Astrocyte (in vitro differentiated cells and primary cell): ENCODE results near the gene HMGN1. TPM values are rescaled to one million over a fixed set of nuclear protein-coding genes. Genes with fewer than 3 reads are reported as not detected.
A peak's percentile ranks its signal among the peaks of the same experiment; 100 is the strongest.
"Not testable (repeated sequence)": the region's sequence is repeated elsewhere in the genome, so short reads cannot be mapped to it uniquely, and the experiment has no call there.

Experiments used
- DNase-seq: peaks from one replicate; pipeline ENCODE4 v3.0.0-alpha.2; 2010; ENCODE audit warnings: low read depth
- FAIRE-seq: peaks from 2 replicates; lab custom pipeline; 2011; peaks lifted over from hg19 to GRCh38; lab: Jason Lieb, UNC
- H2AFZ ChIP-seq: 2 replicates; pipeline ENCODE4 v1.6.0; 2012; ENCODE audit warnings: low read depth, low read length, inconsistent platforms
- H3K27ac ChIP-seq: 2 replicates; pipeline ENCODE4 v1.5.1; 2011; ENCODE audit warnings: low read depth, low read length, inconsistent platforms
- H3K27me3 ChIP-seq: 2 replicates; pipeline ENCODE4 v1.6.0; 2011; ENCODE audit warnings: low read length, inconsistent platforms; ENCODE audit not compliant: insufficient read depth
- H3K36me3 ChIP-seq: 2 replicates; pipeline ENCODE4 v1.5.1; 2011; ENCODE audit warnings: low read length, inconsistent platforms; ENCODE audit not compliant: insufficient read depth
- H3K4me1 ChIP-seq: 2 replicates; pipeline ENCODE4 v1.5.1; 2011; ENCODE audit warnings: low read length, inconsistent platforms; ENCODE audit not compliant: insufficient read depth
- H3K4me2 ChIP-seq: 2 replicates; pipeline ENCODE4 v1.6.0; 2012; ENCODE audit warnings: low read length, inconsistent platforms
- H3K4me3 ChIP-seq: 2 replicates; pipeline ENCODE4 v1.5.1; 2011; ENCODE audit warnings: low read depth, mild to moderate bottlenecking, low read length, inconsistent platforms; ENCODE audit not compliant: insufficient read depth
- H3K79me2 ChIP-seq: 2 replicates; pipeline ENCODE4 v1.6.0; 2012; ENCODE audit warnings: mild to moderate bottlenecking, low read length, inconsistent platforms; ENCODE audit not compliant: insufficient read depth
- H3K9ac ChIP-seq: 2 replicates; pipeline ENCODE4 v1.6.0; 2012; ENCODE audit warnings: mild to moderate bottlenecking, low read length, inconsistent platforms
- H3K9me3 ChIP-seq: 2 replicates; pipeline ENCODE4 v1.5.1; 2012; ENCODE audit warnings: low read depth, mild to moderate bottlenecking, low read length, inconsistent platforms; ENCODE audit not compliant: insufficient read depth
- H4K20me1 ChIP-seq: 2 replicates; pipeline ENCODE4 v1.6.0; 2012; ENCODE audit warnings: low read length, inconsistent platforms; ENCODE audit not compliant: insufficient read depth
- H3K27ac Mint-ChIP-seq: one replicate; pipeline ENCODE4 v1.8.0; 2021; ENCODE audit warnings: mild to moderate bottlenecking, mixed read lengths; ENCODE audit not compliant: unreplicated experiment
- H3K27me3 Mint-ChIP-seq: one replicate; pipeline ENCODE4 v1.8.0; 2021; ENCODE audit warnings: low read depth, mixed read lengths; ENCODE audit not compliant: unreplicated experiment
- H3K36me3 Mint-ChIP-seq: one replicate; pipeline ENCODE4 v1.8.0; 2021; ENCODE audit warnings: low read depth, mixed read lengths; ENCODE audit not compliant: unreplicated experiment
- H3K4me1 Mint-ChIP-seq: one replicate; pipeline ENCODE4 v1.8.0; 2021; ENCODE audit warnings: low read depth, mixed read lengths; ENCODE audit not compliant: unreplicated experiment
- H3K4me3 Mint-ChIP-seq: one replicate; pipeline ENCODE4 v1.8.0; 2021; ENCODE audit warnings: mild to moderate bottlenecking, moderate library complexity, mixed read lengths; ENCODE audit not compliant: unreplicated experiment
- H3K9me3 Mint-ChIP-seq: one replicate; pipeline ENCODE4 v1.8.0; 2021; ENCODE audit warnings: mild to moderate bottlenecking, mixed read lengths; ENCODE audit not compliant: unreplicated experiment
- CTCF ChIP-seq: IDR thresholded peaks from 2 replicates; pipeline ENCODE4 v1.5.1; 2011; ENCODE audit warnings: low read depth, mild to moderate bottlenecking, inconsistent platforms, low read length, moderate library complexity; ENCODE audit not compliant: insufficient read depth
- EZH2 ChIP-seq: IDR thresholded peaks from 2 replicates; pipeline ENCODE4 v1.6.1; 2012; ENCODE audit warnings: mild to moderate bottlenecking, low read length, inconsistent platforms; ENCODE audit not compliant: insufficient read depth
- total RNA-seq: library from RNA; stranded (reverse); gene quantifications from 2 replicates; pipeline ENCODE4 v1.2.1, GENCODE V29; 2021

Gene HMGN1
- total RNA-seq, 1 donor from 2014 or later, result 272 TPM

- Histone ChIP-seq H4K20me1 (no peaks in the 10 kb centered on the region), H3K4me3 (no peak overlapping the region), H3K79me2 (no peaks in the 10 kb centered on the region), H3K27ac (no peak overlapping the region), H3K9ac (no peak overlapping the region), H3K27me3 (no peaks in the 10 kb centered on the region), H3K36me3 (no peaks in the 10 kb centered on the region), H3K4me2 (peak overlapping the region; percentile 33), H3K9me3 (no peaks in the 10 kb centered on the region), H2AFZ (peak overlapping the region; percentile 32), H3K4me1 (no peaks in the 10 kb centered on the region)
- FAIRE-seq, result peak; percentile 47
- TF ChIP-seq CTCF, result peak; percentile 18
- TF ChIP-seq EZH2, result no peak
- Mint-ChIP-seq H3K4me1 (no peaks in the 10 kb centered on the region), H3K27ac (no peak overlapping the region), H3K27me3 (no peaks in the 10 kb centered on the region), H3K9me3 (no peaks in the 10 kb centered on the region), H3K4me3 (no peak overlapping the region), H3K36me3 (no peaks in the 10 kb centered on the region)
- peak; percentile 35 for DNase-seq
Observed at GRCh38 chr21:39373634-39374033, 24.7 kb upstream of the HMGN1 start.

GRCh38 chr21:39369896-39370288 is 21.0 kb upstream of the HMGN1 start:
- not testable (repeated sequence) for H3K27me3 ChIP-seq, H3K27me3 Mint-ChIP-seq, H3K4me3 ChIP-seq, H3K9ac ChIP-seq, H3K36me3 ChIP-seq, H3K36me3 Mint-ChIP-seq, DNase-seq, H3K4me3 Mint-ChIP-seq, FAIRE-seq, H3K4me1 ChIP-seq, H3K4me1 Mint-ChIP-seq, H3K9me3 Mint-ChIP-seq, H3K4me2 ChIP-seq, H2AFZ ChIP-seq, H3K79me2 ChIP-seq, H3K27ac ChIP-seq, H3K27ac Mint-ChIP-seq, H3K9me3 ChIP-seq, H4K20me1 ChIP-seq

- Histone ChIP-seq H3K27ac (no peak overlapping the region), H3K27me3 (peaks cover 2% of the 10 kb centered on the region), H3K9me3 (no peaks in the 10 kb centered on the region), H3K4me2 (no peak overlapping the region), H3K9ac (no peak overlapping the region), H3K4me3 (no peak overlapping the region), H3K79me2 (no peaks in the 10 kb centered on the region), H3K36me3 (no peaks in the 10 kb centered on the region), H2AFZ (no peak overlapping the region), H3K4me1 (no peaks in the 10 kb centered on the region), H4K20me1 (no peaks in the 10 kb centered on the region)
- DNase-seq (no peak), FAIRE-seq (no peak)
- Mint-ChIP-seq H3K4me1 (no peaks in the 10 kb centered on the region), H3K4me3 (no peak overlapping the region), H3K9me3 (no peaks in the 10 kb centered on the region), H3K27ac (no peak overlapping the region), H3K36me3 (no peaks in the 10 kb centered on the region), H3K27me3 (no peaks in the 10 kb centered on the region)
- TF ChIP-seq CTCF, result no peak
- no peak for TF ChIP-seq EZH2
Observed at GRCh38 chr21:39367783-39368182, 18.9 kb upstream of the HMGN1 start.
